CD4-positive, alpha-beta T cell treated with Interleukin-1 beta for 1 hour (primary cell): ENCODE measurements around the gene FAM135A.
"Not testable (repeated sequence)": the region's sequence is repeated elsewhere in the genome, so short reads cannot be mapped to it uniquely, and the experiment has no call there.

Experiments
- DNase-seq, 2 donors: peaks; one replicate each; pipeline ENCODE4 v3.0.0-alpha.2; 2020 to 2022

Gene FAM135A

DNA sequence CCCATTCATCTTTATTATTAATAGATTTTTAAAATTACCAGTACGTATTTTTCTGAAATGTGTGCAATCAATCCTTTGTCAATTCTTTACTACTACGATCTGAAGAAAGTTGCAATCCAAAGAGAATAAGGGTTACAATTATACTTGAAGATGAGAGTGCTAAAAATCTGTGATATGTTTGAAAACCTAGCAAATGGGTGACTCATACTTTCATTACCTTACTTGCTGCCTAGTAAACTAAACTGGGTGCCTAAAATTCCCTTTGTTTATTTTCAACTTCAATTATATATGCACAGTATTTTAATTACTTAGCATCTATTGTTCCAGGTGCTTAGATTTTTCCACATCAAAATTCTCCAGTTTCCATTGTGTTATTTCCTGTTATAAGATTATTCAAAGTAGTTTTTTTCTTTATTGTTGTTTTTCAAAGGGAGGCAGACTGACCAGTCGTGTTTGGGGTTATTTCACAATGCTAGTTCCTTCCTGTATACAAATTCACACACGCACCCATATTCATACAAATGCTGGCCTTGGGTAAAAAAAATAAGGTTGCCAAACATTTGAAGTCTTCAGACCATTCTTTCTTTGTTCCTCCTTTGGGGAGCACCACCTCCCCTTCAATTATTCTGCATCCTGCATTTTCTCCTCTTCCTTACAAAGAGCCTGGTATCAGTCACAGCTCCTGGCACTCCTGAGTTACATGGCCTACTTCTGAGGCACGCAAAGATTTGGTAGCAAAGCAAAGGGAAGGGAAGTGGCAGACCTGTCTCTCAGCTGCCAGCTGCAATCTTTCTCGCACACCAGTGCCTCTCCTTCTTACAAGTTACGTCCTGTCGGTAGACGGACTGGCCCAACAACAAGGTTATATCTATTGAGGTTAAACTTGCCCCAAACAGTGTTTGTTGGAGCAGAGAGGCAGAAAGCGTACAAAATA, 16.2 kb upstream of the FAM135A start:
- DNase-seq: no peak

DNA sequence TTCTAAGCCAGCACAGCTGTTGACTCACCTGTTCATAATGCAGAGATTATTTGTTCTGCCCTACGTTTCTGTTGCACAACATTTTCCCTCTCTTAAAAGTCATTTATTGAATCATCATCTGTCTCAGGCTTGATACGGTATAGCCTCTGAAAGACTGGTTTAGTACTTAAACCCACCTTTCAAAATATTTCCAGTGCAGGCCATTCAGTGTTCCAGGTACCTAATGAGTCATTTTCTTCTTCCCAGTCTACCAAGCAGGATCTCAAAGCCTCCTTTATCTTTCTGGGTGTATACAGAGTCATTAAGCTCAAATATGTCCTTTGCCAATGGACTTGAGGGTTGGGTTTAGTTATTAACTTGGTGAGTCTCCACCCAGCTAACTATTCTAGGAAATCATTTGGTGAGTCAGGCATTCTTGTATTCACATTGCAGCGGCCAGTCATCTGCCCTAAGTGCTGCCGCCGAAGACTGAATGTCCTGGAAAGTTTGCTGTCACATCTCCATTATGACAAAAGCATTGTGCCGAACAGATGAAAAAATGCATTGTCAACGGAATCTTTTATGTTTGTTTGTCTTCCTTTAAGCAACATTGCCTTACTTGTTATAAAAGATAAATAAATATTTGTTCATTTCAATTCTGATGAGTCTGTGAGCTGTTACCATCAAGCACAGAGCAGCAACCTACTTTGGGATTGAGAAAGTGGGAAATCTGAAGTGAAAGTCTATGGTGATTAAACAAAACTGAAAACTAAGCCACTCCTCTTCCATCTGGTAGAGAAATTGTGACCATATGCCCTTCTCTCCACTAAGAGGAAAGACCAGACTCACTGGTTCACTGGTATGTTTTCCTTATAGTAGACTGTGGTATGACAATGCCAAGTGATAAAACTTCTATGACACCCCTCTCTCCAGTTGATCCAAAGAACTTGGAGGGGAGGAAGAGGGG, 14.3 kb upstream of the FAM135A start:
- no peak for DNase-seq

DNA sequence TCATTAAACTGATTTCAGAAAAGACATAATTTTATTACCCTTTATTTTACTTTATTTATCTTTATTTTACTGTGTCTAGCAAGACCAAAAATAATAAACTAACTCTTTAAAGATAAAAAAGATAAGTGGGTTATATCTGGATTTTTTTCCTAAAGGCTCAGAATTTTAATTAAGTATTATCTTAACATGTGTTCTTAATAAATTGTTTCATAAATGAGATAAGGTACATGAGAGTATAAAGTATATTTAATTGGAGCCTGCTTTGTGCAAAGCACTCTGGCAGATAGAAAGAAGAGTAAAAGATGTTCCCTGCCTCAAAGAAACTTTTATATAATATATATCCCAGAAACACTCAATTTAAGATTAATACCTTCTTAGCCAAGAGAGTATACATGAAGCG, 8.7 kb upstream of the FAM135A start:
- DNase-seq: no peak

DNA sequence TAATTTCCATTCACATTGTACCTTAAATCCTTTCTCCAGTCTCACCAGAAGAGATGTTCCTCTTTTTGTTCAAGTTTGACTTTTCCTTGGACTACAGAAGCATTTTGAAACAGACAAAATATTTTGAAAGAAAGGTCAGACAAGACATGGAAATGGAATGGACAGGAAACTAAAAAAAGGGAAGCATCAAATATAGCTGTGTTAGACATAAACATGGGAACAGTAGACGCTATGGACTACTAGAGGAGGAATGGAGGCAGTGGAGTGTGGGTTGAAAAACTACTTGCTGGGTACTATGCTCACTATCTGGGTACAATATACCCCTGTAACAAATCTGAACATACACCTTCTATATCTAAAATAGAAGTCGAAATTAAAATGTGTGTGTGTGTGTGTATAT, 4.1 kb upstream of the FAM135A start:
- DNase-seq: no peak

DNA sequence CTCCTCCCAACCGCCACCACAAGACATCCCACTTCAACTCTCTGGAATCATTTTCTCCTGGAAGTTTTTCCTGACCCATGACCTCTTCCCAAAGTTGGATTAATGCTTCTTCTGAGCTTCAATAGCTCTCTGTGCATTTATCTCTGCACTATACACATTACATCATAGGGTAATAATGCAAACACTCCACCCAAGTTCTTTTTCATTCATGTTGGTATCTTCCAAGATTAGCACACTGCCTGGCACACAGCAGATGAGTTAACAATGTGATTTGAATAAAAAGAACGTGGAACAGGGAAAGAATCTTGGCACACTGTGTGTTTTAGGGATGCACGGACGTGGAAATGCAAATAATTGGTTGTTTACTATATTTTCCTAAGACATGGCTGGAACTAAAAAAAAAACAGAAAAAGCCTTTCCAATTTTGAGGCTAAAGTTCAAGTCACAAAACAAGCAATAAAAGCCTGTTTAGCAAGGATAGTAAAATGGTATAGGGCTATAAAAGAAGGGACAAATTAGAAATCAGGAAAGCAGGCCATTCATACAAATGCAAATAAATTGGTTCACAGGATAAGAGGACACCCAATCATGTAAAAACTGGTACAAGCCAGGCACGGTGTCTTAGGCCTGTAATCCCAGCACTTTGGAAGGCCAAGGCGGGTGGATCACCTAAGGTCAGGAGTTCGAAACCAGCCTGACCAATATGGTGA, 1.6 kb upstream of the FAM135A start:
- DNase-seq: no peak

DNA sequence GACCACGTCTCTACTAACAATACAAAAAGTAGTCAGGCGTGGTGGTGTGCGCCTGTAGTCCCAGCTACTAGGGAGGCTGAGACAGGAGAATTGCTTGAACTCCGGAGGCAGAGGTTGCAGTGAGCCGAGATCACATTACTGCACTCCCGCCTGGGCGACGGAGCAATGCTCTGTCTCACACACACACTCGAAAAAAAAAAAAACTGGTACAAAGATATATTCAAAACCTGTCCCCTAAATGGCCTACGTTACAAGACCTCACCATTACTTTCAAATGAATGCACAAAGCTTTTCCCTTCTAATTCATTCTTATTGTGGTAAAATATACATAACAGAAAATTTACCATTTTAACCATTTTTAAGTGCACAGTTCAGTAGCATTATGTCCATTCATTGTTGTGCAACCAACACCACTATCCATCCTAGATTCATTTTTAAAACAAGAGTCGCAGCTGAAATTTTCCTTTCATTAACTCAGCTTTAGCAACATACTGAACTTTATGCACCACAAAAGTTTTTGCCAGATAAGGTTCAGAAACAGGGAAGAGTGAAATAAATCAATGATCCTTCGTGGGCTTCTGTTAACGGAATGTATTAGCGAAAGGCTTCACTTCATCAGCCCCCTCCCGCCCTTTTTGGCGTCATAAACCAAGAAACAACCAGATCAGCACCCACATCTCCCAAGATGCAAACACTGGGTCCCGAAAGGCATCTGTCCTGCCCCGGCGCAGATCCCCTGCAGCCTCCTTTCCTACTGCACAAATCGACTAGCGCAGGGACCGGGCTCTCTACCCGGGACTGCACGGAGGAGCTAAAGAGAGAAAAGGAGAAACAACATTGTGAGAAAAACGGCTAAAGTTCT, 825 bp upstream of the FAM135A start:
- DNase-seq: no peak

DNA sequence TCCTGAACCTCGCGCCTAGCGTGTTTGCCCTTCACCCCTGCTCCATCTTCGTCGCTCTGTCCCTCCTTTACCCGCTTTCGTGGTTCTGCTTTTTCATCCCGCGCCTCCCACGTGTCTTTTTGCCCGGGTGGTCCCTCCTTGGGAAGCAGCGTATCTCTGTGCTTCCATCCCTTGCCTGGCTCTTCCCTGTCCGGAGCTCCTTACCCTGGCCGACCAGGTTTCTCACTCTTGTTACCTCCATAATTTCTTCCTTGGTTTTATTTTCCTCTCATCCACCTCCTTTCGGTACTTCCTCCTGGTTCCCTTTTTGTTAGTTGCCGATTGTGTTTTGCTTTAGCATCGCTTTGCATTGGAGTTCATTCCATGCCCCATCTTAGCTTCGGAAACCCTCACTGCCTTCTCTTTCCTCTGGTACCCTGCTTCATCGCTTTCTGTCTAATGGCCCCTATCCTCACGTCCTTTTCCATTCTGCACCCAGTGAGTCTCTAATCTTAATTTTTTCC, 735 bp downstream of the FAM135A start:
- peak in 1 of 2 donors; percentile 8 for DNase-seq

DNA sequence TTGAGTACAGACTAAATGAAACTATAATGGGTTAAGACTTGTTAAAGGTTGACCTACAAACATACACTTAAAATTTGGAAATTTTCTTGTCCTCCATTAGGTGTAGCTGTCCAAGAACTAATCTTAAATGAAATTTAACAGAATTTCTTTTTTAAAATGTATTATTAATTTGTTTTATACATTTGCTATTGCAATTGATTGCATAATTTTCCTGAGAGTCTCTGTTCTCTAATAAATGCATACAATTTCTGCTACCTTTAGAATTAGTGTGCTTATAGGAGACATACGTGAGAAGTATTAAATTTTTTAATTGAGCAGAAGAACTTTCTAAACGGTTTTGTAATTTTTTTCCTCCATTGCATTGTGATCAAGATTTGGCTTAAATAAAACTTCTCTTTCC, 1.5 kb downstream of the FAM135A start:
- DNase-seq: no peak

DNA sequence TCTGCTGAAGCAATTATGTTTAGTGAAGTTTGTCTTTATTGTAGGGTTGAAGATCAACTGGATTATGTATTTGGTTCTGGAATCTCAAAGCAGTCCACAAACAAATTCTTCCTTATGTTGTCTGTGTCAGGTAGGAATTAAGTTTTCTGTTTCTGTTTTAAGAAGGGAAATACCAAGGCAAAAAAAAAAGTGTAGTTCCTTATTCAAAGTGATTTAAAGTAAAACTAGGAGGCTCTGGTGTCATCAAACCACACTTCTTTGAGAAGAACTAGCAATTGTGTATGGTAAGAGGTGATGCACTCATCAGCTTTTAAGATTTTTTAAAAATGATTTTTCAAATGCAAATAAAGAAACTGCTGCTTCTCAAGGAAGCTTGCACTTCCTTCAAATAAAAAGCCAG, 1.9 kb downstream of the FAM135A start:
- no peak for DNase-seq

DNA sequence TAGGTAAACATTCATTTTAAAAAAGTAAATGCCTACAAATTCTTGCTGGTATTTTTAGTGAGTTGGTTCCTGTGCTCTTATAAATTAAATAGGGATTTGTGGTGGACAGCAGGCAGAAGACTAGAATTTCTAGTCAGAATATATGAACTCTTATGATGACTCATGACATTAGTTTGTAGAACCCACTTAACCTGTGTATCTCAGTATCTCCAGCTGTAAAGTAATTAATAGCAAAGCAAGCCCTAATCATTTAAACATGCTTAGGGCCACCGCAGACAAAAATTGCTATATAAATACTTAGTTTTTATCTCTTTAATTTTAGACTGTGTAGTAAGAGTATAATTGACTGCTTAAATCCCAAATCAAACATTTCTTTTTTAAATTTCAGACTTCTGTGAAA, 2.4 kb downstream of the FAM135A start:
- DNase-seq: no peak

DNA sequence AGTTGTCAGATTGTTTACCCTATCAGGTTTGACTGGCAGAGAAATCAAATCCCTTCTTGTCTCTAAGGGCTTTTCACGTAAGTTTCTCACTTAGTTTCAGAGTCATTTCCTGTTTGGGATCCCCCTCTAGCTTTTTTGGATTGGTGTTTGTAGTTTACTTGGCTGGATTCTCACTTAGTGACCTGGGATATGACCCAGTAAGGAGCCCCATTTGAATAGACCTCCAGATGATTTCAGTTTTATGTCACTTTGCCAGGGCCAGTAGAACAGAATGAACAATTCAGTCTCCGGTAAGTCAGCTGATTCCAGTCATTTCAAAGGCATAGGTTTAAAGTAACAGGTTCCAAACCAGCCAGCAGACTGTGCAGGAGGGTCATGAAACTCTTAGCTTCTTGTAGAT, 8.2 kb downstream of the FAM135A start:
- DNase-seq: no peak

DNA sequence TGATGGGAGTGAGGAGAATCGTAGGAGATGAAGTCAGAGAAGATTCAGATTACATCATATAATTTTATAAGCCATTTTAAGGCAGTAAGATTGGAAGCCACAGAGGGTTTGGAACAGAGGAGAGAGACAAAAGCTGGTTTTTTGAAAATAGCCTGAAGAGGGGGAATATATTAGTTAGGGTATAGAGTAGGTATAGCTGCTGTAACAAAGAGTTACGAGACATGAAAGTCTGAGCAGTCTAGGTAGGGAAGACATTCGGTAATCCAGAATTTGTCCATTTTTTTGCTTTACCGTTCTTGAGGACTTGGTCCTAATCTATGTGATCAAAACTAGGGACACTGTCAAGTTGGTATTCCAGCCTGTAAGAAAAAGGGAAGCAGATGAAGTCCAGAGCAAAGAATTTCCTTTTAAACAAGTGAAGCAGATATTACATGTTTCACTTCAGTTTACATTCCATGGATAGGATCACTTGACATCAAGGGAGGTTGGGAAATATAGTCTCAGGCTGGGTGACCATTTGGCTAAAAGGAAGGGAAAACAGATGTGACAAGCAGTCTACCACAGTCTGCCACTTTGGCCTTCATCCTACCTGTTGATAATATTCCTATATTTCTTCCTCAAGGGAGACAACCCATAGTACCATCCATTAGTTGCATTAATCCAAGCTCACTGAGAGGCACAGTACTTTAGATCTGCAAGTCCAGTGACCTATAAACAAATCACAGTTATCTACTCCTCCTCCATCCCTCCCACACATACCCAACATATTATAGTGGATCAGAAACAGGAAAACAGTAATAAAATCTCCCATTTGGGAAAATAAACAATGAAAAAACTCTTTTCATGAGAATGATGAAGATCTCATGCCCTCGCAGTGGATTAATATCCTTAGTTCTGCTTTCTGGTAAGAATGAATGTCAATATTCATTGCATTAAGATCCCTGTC, 10.2 kb downstream of the FAM135A start:
- no peak for DNase-seq

DNA sequence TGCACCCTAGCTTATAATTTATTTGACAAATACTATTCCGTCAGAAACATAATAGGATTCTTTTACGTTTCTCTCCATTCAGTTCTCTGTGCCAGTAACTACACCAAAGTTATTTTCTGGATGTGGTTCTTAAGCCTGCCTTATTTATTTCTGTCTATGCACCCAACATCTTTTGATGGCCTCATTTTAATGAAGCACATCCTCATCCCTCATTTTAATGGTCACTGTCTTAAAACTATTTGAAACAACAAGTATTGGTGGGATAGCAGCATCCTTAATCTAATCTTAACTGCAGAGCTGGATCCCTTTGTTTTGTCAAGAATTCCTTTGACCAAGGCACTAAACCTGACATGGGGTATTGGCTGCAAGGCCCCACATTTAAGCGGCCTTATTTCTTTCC, 11.0 kb downstream of the FAM135A start:
- no peak for DNase-seq

DNA sequence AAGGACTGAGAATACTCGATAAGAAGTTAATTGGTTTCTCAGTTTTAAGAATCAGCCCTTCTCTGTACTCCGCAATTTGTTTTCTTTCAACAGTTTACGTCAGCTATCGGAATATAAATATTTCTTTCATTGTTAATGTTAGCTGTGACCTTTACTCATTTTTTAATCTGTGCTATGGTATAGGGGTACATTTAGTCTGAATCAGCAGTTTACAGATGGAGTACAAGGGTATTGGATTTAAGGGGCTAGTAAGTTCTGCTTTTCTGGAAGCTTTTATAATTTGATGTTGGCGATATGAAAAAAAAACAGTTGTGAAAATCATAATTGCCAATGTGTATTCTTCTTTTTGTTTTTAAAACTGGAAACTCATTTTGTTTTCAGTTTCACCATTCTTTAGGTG, 23.0 kb downstream of the FAM135A start:
- no peak for DNase-seq

DNA sequence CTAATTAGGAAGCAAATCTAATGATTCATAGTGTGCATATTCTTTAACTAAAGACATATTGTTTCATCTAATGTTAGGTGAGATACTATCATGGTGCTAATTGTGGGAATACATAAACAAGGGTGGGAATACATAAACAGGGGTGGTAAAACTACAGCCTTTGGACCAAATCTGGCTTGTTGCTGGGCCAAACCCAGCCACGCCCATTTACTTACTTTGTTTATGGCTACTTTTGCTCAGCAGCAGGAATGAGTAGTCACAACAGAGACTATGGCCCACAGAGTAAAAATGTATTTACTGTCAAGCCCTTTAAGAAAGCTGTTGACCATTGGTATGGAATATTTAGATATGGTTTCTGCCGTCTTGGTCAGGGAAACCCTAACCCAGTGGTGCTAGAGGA, 31.7 kb downstream of the FAM135A start:
- no peak for DNase-seq

DNA sequence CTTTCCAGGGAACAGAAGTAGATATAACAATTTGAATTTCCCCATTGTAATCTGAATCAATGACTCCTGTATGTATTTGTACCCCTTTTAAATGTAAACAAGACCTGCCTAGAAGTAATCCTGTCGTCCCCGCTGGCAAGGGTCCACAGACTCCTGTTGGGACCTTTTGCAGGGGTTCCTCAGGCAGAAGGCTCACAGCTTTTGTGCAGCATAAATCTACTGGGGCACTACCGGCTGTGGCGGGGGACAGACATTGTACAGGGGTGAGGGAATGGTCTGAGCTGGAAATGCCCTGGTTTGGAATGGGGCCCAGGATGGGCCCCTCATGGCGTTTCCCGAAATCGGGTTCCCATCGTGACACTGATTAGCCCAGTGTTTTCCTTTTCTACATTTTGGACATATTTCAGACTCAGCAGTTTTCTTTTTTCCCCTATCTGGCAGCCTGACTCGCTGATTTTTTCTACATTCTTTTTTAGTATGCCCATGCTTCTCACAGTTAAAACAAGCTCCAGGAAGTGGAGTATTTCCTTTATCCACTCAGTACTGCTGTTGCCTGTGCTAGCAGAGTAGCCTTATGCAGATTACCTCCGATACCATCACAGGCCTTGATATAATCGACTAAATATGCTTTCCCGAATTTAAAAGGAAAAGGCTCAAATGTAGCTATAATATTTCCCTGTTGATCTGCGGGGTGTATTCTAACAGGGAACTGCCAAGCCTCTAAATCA, 34.2 kb downstream of the FAM135A start:
- not testable (repeated sequence) for DNase-seq

DNA sequence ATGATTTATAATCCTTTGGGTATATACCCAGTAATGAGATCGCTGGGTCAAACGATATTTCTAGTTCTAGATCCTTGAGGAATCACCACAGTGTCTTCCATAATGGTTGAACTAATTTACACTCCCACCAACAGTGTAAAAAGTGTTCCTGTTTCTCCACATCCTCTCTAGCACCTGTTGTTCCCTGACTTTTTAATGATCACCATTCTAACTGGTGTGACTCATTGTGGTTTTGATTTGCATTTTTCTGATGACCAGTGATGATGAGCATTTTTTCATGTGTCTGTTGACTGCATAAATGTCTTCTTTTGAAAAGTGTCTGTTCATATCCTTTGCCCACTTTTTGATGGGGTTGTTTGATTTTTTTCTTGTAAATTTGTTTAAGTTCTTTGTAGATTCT, 40.6 kb downstream of the FAM135A start:
- DNase-seq: not testable (repeated sequence)

DNA sequence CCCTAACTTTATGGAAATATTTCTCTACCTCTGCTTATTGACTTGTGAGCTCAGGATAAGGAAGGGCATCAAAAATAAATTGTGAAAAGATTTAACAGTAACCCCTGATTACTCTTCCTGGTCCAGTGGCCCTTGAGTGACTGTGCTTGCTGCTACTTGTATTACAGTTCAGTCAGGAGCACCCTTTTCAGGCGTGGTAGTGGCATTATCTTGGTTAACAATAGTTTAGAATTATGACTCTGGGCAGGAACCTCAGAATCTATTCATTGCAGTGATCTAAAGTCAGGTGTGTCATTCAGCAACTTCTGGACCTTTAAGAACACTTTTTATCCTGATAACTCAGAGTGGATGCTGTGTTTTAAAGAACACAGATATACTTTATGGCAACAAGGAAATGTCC, 43.4 kb downstream of the FAM135A start:
- DNase-seq: no peak

DNA sequence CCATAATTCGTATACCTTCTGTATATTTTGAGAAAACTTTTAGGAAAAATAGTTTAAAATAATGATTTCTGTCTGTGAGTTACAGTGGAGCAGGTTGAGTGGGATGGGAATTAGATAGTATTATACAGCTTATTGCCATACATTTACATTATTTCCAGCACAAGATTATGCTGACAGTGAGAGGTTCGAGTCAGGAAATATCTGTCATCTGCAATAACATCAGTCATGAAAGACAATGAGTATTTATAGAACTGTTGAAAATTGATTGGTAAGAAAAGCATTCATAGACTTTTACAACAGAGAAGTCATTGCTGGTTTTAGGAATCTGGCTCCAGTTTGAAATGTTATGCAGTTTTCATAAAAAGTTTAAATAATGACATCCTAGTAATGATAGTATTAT, 45.9 kb downstream of the FAM135A start:
- no peak for DNase-seq

DNA sequence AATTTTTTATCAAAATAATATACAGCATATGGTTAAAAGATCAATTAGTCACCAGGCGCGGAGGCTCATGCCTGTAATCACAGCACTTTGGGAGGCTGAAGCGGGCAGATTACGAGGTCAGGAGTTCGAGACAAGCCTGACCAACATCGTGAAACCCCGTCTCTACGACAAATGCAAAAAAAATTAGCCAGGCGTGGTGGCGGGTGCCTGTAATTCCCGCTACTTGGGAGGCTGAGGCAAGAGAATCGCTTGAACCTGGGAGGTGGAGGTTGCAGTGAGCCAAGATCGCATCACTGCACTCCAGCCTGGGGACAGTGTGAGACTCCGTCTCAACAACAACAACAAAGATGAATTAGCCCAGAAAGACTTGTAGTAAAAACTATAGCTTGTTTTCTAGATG, 46.4 kb downstream of the FAM135A start:
- not testable (repeated sequence) for DNase-seq
